ENCODE results near the gene CST4.

- TF ChIP-seq CTCF (IDR thresholded peaks at IDR 0.05; ENCODE audit: extremely low read depth in 1 of 2, insufficient read depth in 1 of 2, low read depth in 1 of 2, low read length in 2 of 2): no peak
- no peak for TF ChIP-seq EZH2 (IDR thresholded peaks at IDR 0.05; ENCODE audit: borderline replicate concordance, low read depth, low read length, severe bottlenecking)
- no peak for TF ChIP-seq POLR2AphosphoS5 (IDR thresholded peaks at IDR 0.05; ENCODE audit: insufficient read depth, low read depth, low read length)
Observed at GRCh38 chr20:23683807-23684206, 5.0 kb downstream of the CST4 start.
